K562 (cell line): Measurements from ENCODE around the gene MAGI3. TPM values are rescaled to one million over a fixed set of nuclear protein-coding genes. Genes with fewer than 3 reads are reported as not detected.

Source experiments
- ATAC-seq: fragments of 200-7000 bp; cut with Tn5 transposase; 3 replicates; pipeline ENCODE4 v1.9.1; 2020; ENCODE audit warnings: moderate library complexity
- BruUV-seq: library from RNA; stranded (reverse); fragments of 400-500 nt; replicated peaks from 2 replicates; lab custom pipeline; 2021; lab: Mats Ljungman, UMichigan
- CTCF ChIA-PET: fragments of 300-600 bp; formaldehyde crosslinking; extraction: SDS; loops from one replicate; lab custom pipeline; 2021; ENCODE audit warnings: low intra/inter-chr PET ratio; lab: Yijun Ruan, JAX
- POLR2A ChIA-PET: fragments of 300-600, 350-650 bp; sonication (Branson Sonifier 250); formaldehyde crosslinking; extraction: SDS; loops from one replicate; lab custom pipeline; 2021; ENCODE audit warnings: antibody characterized with exemption, inconsistent platforms; lab: Yijun Ruan, JAX
- DNase-seq, 4 experiments: peaks; one replicate each; pipeline versions ENCODE4 v3.0.0 to v3.0.0-alpha.2; 2011 to 2018; ENCODE audit warnings: low spot score in 3 of 4, mixed read lengths in 3 of 4; ENCODE audit errors: extremely low read depth in 1 of 4
- FAIRE-seq: peaks from 2 replicates; lab custom pipeline; 2011; peaks lifted over from hg19 to GRCh38; lab: Jason Lieb, UNC
- H2AFZ ChIP-seq: 2 replicates; pipeline ENCODE4 v1.6.0; 2011; ENCODE audit warnings: low read depth, low read length, control low read depth, inconsistent platforms
- H3K27ac ChIP-seq: fragments of 200-600 bp; 3 replicates; pipeline ENCODE4 v1.8.0; 2011; ENCODE audit warnings: low read depth, mild to moderate bottlenecking, control low read depth, inconsistent platforms, low read length, moderate library complexity, mixed read lengths; ENCODE audit errors: extremely low read depth
- H3K27me3 ChIP-seq, 2 experiments: fragments of 300-600 bp in 1 of 2; 2 replicates in 1 of 2; 3 replicates in 1 of 2; pipeline versions ENCODE4 v1.6.0 to v1.8.0; 2011; ENCODE audit warnings: inconsistent platforms in 2 of 2, low read length in 2 of 2, mild to moderate bottlenecking in 1 of 2, mixed read lengths in 1 of 2, moderate library complexity in 1 of 2; ENCODE audit not compliant: control insufficient read depth in 2 of 2, insufficient read depth in 2 of 2
- H3K36me3 ChIP-seq: fragments of 300-600 bp; 3 replicates; pipeline ENCODE4 v1.8.0; 2011; ENCODE audit warnings: mild to moderate bottlenecking, low read length, inconsistent platforms; ENCODE audit not compliant: control insufficient read depth, insufficient read depth
- H3K4me1 ChIP-seq, 2 experiments: fragments of 200-600 bp in 1 of 2; replicated peaks in 1 of 2; 2 replicates in 1 of 2; 3 replicates in 1 of 2; pipeline versions ENCODE4 v1.5.1 to v1.8.0; 2011; ENCODE audit warnings: inconsistent platforms in 2 of 2, low read length in 2 of 2, mild to moderate bottlenecking in 1 of 2, mixed read lengths in 1 of 2, moderate library complexity in 1 of 2; ENCODE audit not compliant: control insufficient read depth in 2 of 2, insufficient read depth in 2 of 2
- H3K4me2 ChIP-seq: 2 replicates; pipeline ENCODE4 v1.6.1; 2011; ENCODE audit warnings: low read length, control low read depth, inconsistent platforms, mixed read lengths; ENCODE audit not compliant: insufficient read depth
- H3K4me3 ChIP-seq: fragments of 200-600 bp; sonication (generic), shearing (Covaris generic); 2 replicates; pipeline ENCODE4 v1.5.1; 2016; ENCODE audit warnings: control low read depth, inconsistent platforms
- H3K79me2 ChIP-seq: fragments of 200-600 bp; 3 replicates; pipeline ENCODE4 v1.8.0; 2011; ENCODE audit warnings: low read length, inconsistent platforms; ENCODE audit not compliant: control insufficient read depth, insufficient read depth
- H3K9ac ChIP-seq, 2 experiments: 2 replicates each; pipeline versions ENCODE4 v1.6.0 to v1.6.1; 2011; ENCODE audit warnings: low read depth in 2 of 2, low read length in 2 of 2, control low read depth in 1 of 2, inconsistent platforms in 1 of 2, mild to moderate bottlenecking in 1 of 2, mixed read lengths in 1 of 2; ENCODE audit not compliant: insufficient read depth in 1 of 2
- H3K9me1 ChIP-seq: one replicate; pipeline ENCODE4 v1.6.0; 2011; ENCODE audit warnings: inconsistent platforms, mild to moderate bottlenecking, low read length, moderate library complexity; ENCODE audit not compliant: control insufficient read depth, insufficient read depth
- H3K9me3 ChIP-seq: replicated peaks from 2 replicates; pipeline ENCODE4 v1.5.1; 2011; ENCODE audit warnings: low read depth, low read length, inconsistent platforms; ENCODE audit not compliant: control insufficient read depth, insufficient read depth
- H4K20me1 ChIP-seq: replicated peaks from 2 replicates; pipeline ENCODE4 v1.6.1; 2011; ENCODE audit warnings: low read length, inconsistent platforms, mixed read lengths; ENCODE audit not compliant: control insufficient read depth, insufficient read depth
- EGR1 ChIP-seq: fragments of 450-650 bp; conservative IDR thresholded peaks from 2 replicates; pipeline ENCODE4 v1.6.1; 2017; ENCODE audit warnings: mild to moderate bottlenecking
- FOXJ3 ChIP-seq: sonication (generic); formaldehyde crosslinking; IDR thresholded peaks from 2 replicates; pipeline ENCODE4 v1.4.0; 2020; ENCODE audit warnings: mild to moderate bottlenecking, missing genetic modification reagents
- HEY1 ChIP-seq: fragments of 250-450 bp; sonication (Bioruptor Pico); IDR thresholded peaks from 2 replicates; pipeline ENCODE4 v1.5.0; 2020; ENCODE audit warnings: mild to moderate bottlenecking, moderate library complexity, borderline replicate concordance
- KAT7 ChIP-seq: sonication (generic); formaldehyde crosslinking; IDR thresholded peaks from 2 replicates; pipeline ENCODE4 v1.8.0; 2022; ENCODE audit warnings: missing genetic modification reagents, mild to moderate bottlenecking, borderline replicate concordance
- SAFB2 ChIP-seq: fragments of 200-400 bp; formaldehyde crosslinking; IDR thresholded peaks from 2 replicates; pipeline ENCODE4 v1.6.1; 2018; ENCODE audit warnings: borderline replicate concordance, low read length, low read depth, moderate library complexity; ENCODE audit not compliant: severe bottlenecking
- ZFP30 ChIP-seq: fragments of 250-450 bp; sonication (Bioruptor Pico); IDR thresholded peaks from 2 replicates; pipeline ENCODE4 v1.8.0; 2022; ENCODE audit warnings: moderate library complexity, mild to moderate bottlenecking, inconsistent platforms, borderline replicate concordance
- ZNF143 ChIP-seq: sonication (generic); formaldehyde crosslinking; IDR thresholded peaks from 2 replicates; pipeline ENCODE4 v1.9.0; 2022; ENCODE audit warnings: mild to moderate bottlenecking, missing genetic modification reagents
- ZNF316 ChIP-seq: fragments of 450-650 bp; IDR thresholded peaks from 2 replicates; pipeline ENCODE4 v1.6.1; 2016
- ZNF695 ChIP-seq: fragments of 450-650 bp; formaldehyde crosslinking; IDR thresholded peaks from 2 replicates; pipeline ENCODE4 v1.4.0; 2020; ENCODE audit warnings: mild to moderate bottlenecking, moderate library complexity
- WGBS: fragments of 100-300 bp; shearing (Covaris generic); methylation state at CpG from one replicate; pipeline ENCODE4 v1.1.6; 2016; ENCODE audit warnings: low coverage, mixed read lengths; ENCODE audit not compliant: insufficient coverage; ENCODE audit errors: missing lambda C conversion rate; 5-methylcytosine and 5-hydroxymethylcytosine counted together
- in situ Hi-C: fragments of 300-500 bp; cut with MboI; formaldehyde crosslinking; loops from 4 replicates; pipeline ENCODE4 v1.15.0; 2018; ENCODE audit warnings: inconsistent platforms, mixed read lengths
- intact Hi-C: fragments of 100-400 bp; cut with micrococcal nuclease; formaldehyde crosslinking; loops from 2 replicates; pipeline ENCODE4 v1.14.2; 2022
- polyA plus RNA-seq, 8 experiments: library from polyadenylated mRNA; depleted of rRNA in 4 of 8; stranded (reverse) in 5 of 8; unstranded in 3 of 8; fragments of >200 nt; fragmentation: Nextera tagmentation in 2 of 8; fragmentation: Illumina TruSeq in 1 of 8; extraction: Ambion mirVana in 2 of 8; extraction: Trizol in 1 of 8; gene quantifications; 2 replicates each; pipeline versions ENCODE4 v1.2.1 to v1.2.3, GENCODE V29; 2011 to 2014; ENCODE audit warnings: inconsistent platforms in 1 of 8, missing spikeins in 1 of 8
- total RNA-seq, 7 experiments: library from RNA; depleted of rRNA in 6 of 7; stranded (reverse); fragments of >200 nt in 6 of 7; fragmentation: Illumina TruSeq in 2 of 7; extraction: Trizol in 2 of 7; gene quantifications; 2 replicates each; pipeline versions ENCODE4 v1.2.1 to v1.2.3, GENCODE V29; 2011 to 2021; ENCODE audit warnings: low replicate concordance in 1 of 7
- TF ChIP-seq, protein P1 (sequence below): fragments of 250-450 bp; sonication (Bioruptor Pico); IDR thresholded peaks from 2 replicates; pipeline ENCODE4 v1.4.0; 2020; ENCODE audit warnings: borderline replicate concordance
- TF ChIP-seq, protein P2 (sequence below), 3 experiments: fragments of 200-800 bp in 1 of 3; fragments of 250-450 bp in 1 of 3; fragments of 450-650 bp in 1 of 3; sonication (Bioruptor Pico) in 1 of 3; sonication (Bioruptor generic) in 1 of 3; formaldehyde crosslinking in 1 of 3; IDR thresholded peaks; 2 replicates each; pipeline versions ENCODE4 v1.6.1 to v1.8.0; 2016 to 2022; ENCODE audit warnings: mild to moderate bottlenecking in 2 of 3, missing genetic modification characterization in 2 of 3, missing compliant biosample characterization in 1 of 3, moderate library complexity in 1 of 3

The MAGI3 gene
- total and polyA plus RNA-seq, 9 of the 15 experiments (the other 6 are each of a cell fraction or from before 2014, with no cell fraction given): 1.0 to 8.6 (median 5.5) TPM

DNA sequence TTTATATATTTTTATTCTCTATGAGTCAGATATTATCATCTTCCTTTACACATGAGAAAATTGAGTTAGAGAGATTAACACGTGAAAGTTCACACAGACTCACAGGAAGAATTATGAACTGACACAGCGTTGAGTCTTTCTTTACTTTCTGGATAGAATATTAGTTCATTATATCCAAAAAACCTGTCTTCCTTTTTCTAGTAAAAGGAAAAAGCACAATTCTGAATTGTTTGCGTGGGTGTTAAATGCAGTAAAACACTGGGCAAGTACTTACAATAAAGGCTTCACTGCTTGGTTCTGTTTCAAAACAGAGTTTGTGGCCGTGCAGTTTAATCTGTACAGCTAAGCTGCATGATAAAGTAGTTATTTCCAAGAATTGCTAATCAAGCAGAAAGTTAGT is 10.8 kb downstream of the MAGI3 start:
- Histone ChIP-seq H3K9me1 (no peaks in the 10 kb centered on the region), H2AFZ (no peak overlapping the region), H3K36me3 (no peaks in the 10 kb centered on the region), H3K9ac (no peak overlapping the region), H3K27me3 (peaks cover 0 to 3% of the 10 kb centered on the region in 2 experiments; a peak in 2 of 5 replicates), H3K79me2 (no peaks in the 10 kb centered on the region), H4K20me1 (no peaks in the 10 kb centered on the region; the same call in 1 of the 2 replicates), H3K4me1 (no peaks in the 10 kb centered on the region), H3K9me3 (no peaks in the 10 kb centered on the region), H3K27ac (no peak overlapping the region), H3K4me3 (no peak overlapping the region), H3K4me2 (no peak overlapping the region)
- no peak for ATAC-seq
- CTCF ChIA-PET: no interaction called here
- 6% methylated on average over 4 of the region's 4 CpGs for WGBS
- POLR2A ChIA-PET: no interaction called here
- peak; percentile 29; the same call in 1 of the 2 replicates for TF ChIP-seq ZNF316
- TF ChIP-seq, protein P1, sequence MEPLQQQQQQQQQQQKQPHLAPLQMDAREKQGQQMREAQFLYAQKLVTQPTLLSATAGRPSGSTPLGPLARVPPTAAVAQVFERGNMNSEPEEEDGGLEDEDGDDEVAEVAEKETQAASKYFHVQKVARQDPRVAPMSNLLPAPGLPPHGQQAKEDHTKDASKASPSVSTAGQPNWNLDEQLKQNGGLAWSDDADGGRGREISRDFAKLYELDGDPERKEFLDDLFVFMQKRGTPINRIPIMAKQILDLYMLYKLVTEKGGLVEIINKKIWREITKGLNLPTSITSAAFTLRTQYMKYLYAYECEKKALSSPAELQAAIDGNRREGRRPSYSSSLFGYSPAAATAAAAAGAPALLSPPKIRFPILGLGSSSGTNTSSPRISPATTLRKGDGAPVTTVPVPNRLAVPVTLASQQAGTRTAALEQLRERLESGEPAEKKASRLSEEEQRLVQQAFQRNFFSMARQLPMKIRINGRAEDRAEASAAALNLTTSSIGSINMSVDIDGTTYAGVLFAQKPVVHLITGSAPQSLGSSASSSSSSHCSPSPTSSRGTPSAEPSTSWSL (CRISPR knock-in tag): no peak
- peak; percentile 39; the same call in 1 of the 2 replicates for TF ChIP-seq EGR1
- in situ Hi-C loops: no loop called here
- no peak for FAIRE-seq
- intact Hi-C loops: no loop called here
- DNase-seq: no peak
- BruUV-seq: no TSS peak

DNA sequence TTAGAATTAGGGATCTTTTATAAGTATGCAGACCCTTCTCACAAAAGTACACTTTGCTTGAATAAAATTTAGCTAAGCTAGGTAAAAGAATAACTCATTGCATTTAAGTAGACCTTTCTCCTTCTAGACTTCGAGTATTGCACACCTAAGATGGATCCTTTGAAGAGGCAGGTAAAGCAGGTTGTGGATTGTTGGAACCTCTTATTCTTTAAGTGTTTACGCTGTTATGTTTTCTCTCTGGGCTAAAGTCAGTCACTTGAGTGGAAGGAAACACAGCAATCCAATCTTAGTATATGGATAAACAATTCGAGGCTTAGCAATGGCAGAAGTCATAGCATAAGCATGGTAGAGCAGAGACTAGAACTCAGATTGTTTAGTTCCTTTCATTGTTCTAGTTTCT is 11.4 kb downstream of the MAGI3 start:
- H3K27ac ChIP-seq: no peak overlapping the region
- H3K79me2 ChIP-seq: no peaks in the 10 kb centered on the region
- no peak overlapping the region for H3K9ac ChIP-seq
- H3K4me1 ChIP-seq: no peaks in the 10 kb centered on the region
- intact Hi-C loops (no loop called here), in situ Hi-C loops (no loop called here)
- no peak for DNase-seq
- 9% methylated on average over 3 of the region's 3 CpGs for WGBS
- H3K9me1 ChIP-seq: no peaks in the 10 kb centered on the region
- POLR2A ChIA-PET: no interaction called here
- ATAC-seq: no peak
- H3K27me3 ChIP-seq: peaks cover 0 to 3% of the 10 kb centered on the region in 2 experiments; a peak in 2 of 5 replicates
- CTCF ChIA-PET: no interaction called here
- H3K4me3 ChIP-seq: no peak overlapping the region
- no peak overlapping the region for H2AFZ ChIP-seq
- H3K9me3 ChIP-seq: no peaks in the 10 kb centered on the region
- no peaks in the 10 kb centered on the region for H3K36me3 ChIP-seq
- H4K20me1 ChIP-seq: no peaks in the 10 kb centered on the region; the same call in 1 of the 2 replicates
- FAIRE-seq: no peak
- H3K4me2 ChIP-seq: no peak overlapping the region
- no TSS peak for BruUV-seq
- TF ChIP-seq ZFP30 (CRISPR knock-in tag) (no peak), SAFB2 (no peak), ZNF143 (CRISPR knock-in tag) (no peak), ZNF695 (CRISPR knock-in tag) (no peak), KAT7 (no peak), HEY1 (no peak), FOXJ3 (CRISPR knock-in tag) (no peak)
- TF ChIP-seq, protein P2, sequence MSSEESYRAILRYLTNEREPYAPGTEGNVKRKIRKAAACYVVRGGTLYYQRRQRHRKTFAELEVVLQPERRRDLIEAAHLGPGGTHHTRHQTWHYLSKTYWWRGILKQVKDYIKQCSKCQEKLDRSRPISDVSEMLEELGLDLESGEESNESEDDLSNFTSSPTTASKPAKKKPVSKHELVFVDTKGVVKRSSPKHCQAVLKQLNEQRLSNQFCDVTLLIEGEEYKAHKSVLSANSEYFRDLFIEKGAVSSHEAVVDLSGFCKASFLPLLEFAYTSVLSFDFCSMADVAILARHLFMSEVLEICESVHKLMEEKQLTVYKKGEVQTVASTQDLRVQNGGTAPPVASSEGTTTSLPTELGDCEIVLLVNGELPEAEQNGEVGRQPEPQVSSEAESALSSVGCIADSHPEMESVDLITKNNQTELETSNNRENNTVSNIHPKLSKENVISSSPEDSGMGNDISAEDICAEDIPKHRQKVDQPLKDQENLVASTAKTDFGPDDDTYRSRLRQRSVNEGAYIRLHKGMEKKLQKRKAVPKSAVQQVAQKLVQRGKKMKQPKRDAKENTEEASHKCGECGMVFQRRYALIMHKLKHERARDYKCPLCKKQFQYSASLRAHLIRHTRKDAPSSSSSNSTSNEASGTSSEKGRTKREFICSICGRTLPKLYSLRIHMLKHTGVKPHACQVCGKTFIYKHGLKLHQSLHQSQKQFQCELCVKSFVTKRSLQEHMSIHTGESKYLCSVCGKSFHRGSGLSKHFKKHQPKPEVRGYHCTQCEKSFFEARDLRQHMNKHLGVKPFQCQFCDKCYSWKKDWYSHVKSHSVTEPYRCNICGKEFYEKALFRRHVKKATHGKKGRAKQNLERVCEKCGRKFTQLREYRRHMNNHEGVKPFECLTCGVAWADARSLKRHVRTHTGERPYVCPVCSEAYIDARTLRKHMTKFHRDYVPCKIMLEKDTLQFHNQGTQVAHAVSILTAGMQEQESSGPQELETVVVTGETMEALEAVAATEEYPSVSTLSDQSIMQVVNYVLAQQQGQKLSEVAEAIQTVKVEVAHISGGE (CRISPR knock-in tag; IDR thresholded peaks at IDR 0.05): no peak
